ENCODE data around the gene BCAN. TPM values are rescaled to one million over a fixed set of nuclear protein-coding genes. Genes with fewer than 3 reads are reported as not detected.
A peak's percentile ranks its signal among the peaks of the same experiment; 100 is the strongest.

BCAN gene
- total and polyA plus RNA-seq, 12 donors = 0.11 to 36.3 (median 5.6) TPM; not detected in 2

DNA sequence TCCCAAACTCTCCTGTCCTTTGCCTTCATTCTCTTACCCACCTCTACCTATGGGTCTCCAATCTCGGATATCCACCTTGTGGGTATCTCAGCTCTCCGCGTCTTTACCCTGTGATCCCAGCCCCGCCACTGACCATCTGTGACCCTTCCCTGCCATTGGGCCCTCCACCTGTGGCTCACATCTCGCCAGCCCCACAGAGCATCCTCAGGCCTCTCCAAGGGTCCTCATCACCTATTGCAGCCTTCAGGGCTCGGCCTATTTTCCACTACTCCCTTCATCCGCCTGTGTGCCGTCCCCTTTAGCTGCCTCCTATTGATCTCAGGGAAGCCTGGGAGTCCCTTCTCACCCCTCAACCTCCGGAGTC is 11.1 kb downstream of the BCAN start:
- WGBS, 4 donors = 83 to 88% (median 84%) methylated on average over 9 of the region's 9 CpGs
- intact Hi-C loops (cut with DNase I) = no loop called here
- Histone ChIP-seq H3K9me3 (replicated peaks in 1 of 3) (no peaks in the 10 kb centered on the region), H3K27ac (no peak overlapping the region), H3K4me1 (replicated peaks in 1 of 2) (peaks cover 15 to 25% of the 10 kb centered on the region in 2 donors), H3K4me3 (no peak overlapping the region), H3K27me3 (no peaks in the 10 kb centered on the region), H3K36me3 (replicated peaks in 1 of 2) (no peaks in the 10 kb centered on the region)
- no peak for DNase-seq
- TF ChIP-seq POLR2A (IDR thresholded peaks at IDR 0.05) = no peak
- TF ChIP-seq CTCF (IDR thresholded peaks at IDR 0.05) = no peak

DNA sequence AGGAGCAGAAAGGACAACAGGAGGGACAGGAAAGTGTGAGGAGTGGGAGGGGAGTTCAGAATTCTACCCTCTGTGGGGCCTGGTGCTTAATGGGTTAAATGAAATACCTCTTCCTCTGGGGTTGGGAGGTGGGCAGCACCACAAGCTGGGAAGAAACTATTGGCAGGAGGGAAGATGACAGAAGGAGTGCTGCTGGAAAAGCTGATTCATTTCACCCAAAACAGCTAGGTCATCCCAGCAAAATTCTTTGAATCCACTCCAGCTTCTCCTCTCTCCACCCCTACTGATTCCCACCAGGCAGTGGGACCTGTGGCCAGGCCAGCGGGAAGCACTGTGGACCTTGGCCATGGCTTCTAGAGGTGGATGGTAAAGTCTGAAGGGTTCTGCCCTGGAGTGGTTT is 12.8 kb downstream of the BCAN start:
- Histone ChIP-seq H3K4me1 (replicated peaks in 1 of 2) (peaks cover 18 to 32% of the 10 kb centered on the region in 2 donors), H3K4me3 (no peak overlapping the region), H3K27ac (no peak overlapping the region), H3K36me3 (replicated peaks in 1 of 2) (no peaks in the 10 kb centered on the region), H3K9me3 (replicated peaks in 1 of 3) (no peaks in the 10 kb centered on the region), H3K27me3 (no peaks in the 10 kb centered on the region)
- DNase-seq = peak in 1 of 7 donors; percentile 21
- intact Hi-C loops (cut with DNase I) = loop anchor here in 1 of 2 donors (5.0 kb wide), 1 partner anchor 32 kb away; no protein-coding TSS in a partner anchor
- no peak for TF ChIP-seq POLR2A (IDR thresholded peaks at IDR 0.05)
- TF ChIP-seq CTCF (IDR thresholded peaks at IDR 0.05) = no peak
- 50 to 89% (median 80%) methylated on average over 1 of the region's 1 CpG for WGBS, 4 donors

- H3K4me1 ChIP-seq (replicated peaks in 1 of 2) = peaks cover 21 to 36% of the 10 kb centered on the region in 2 donors
- WGBS, 4 donors = 72 to 86% (median 80%) methylated on average over 2 of the region's 2 CpGs
- TF ChIP-seq POLR2A (IDR thresholded peaks at IDR 0.05) = no peak
- TF ChIP-seq CTCF (IDR thresholded peaks at IDR 0.05) = no peak
- no peak overlapping the region for H3K27ac ChIP-seq
- H3K9me3 ChIP-seq (replicated peaks in 1 of 3) = no peaks in the 10 kb centered on the region
- H3K36me3 ChIP-seq (replicated peaks in 1 of 2) = no peaks in the 10 kb centered on the region
- no peak overlapping the region for H3K4me3 ChIP-seq
- intact Hi-C loops (cut with DNase I) = loop anchor here in 1 of 2 donors (5.0 kb wide), 1 partner anchor 33 kb away; no protein-coding TSS in a partner anchor
- DNase-seq = no peak
- H3K27me3 ChIP-seq = no peaks in the 10 kb centered on the region
Measured at GRCh38 chr1:156655151-156655903, 13.4 kb downstream of the BCAN start.

DNA sequence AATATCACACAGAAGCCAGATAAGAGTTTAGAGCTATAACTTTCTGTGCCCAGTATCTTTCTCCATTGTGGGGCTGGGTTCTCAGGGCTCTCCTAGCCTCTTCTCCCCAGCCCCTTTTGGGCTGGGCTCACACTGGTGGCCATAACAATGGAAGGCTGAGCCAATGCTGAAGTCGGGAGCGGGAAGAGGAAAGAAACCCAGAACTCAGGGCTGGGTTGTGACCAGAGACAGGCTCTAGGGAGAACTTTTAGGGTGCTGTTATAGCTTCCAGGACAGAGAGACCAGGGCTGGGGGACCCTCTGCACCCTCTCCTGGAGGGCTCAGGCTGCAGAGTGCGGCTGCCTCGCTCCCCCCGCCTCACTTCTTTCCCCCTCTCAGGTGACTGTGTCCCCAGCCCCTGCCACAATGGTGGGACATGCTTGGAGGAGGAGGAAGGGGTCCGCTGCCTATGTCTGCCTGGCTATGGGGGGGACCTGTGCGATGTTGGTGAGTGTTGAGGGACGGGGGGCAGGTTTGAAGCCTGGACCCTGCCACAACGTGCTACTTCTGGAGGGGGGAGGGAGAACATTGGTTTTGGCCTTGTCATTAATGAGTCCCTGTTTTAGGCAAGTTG is 14.1 kb downstream of the BCAN start:
- intact Hi-C loops (cut with DNase I) = loop anchor here (2.0 to 5.0 kb wide), 2 partner anchors 29 to 34 kb away; no protein-coding TSS in a partner anchor
- Histone ChIP-seq H3K9me3 (replicated peaks in 1 of 3) (no peaks in the 10 kb centered on the region), H3K27me3 (no peaks in the 10 kb centered on the region), H3K36me3 (replicated peaks in 1 of 2) (no peaks in the 10 kb centered on the region), H3K27ac (no peak overlapping the region), H3K4me1 (replicated peaks in 1 of 2) (peaks cover 27 to 43% of the 10 kb centered on the region in 2 donors), H3K4me3 (no peak overlapping the region)
- WGBS, 4 donors = 58 to 79% (median 68%) methylated on average over 9 of the region's 9 CpGs
- TF ChIP-seq CTCF (IDR thresholded peaks at IDR 0.05) (no peak), POLR2A (IDR thresholded peaks at IDR 0.05) (no peak)
- no peak for DNase-seq

All from adrenal gland (tissue), 12 donors.